Measurements from ENCODE around the gene LARGE1. TPM values are rescaled to one million over a fixed set of nuclear protein-coding genes. Genes with fewer than 3 reads are reported as not detected.

Gene LARGE1
- total and polyA plus RNA-seq, 2 of the 4 experiments (the other 2 are of a cell fraction), result 6.2 to 12.4 TPM

GRCh38 chr22:33962409-33962808 lies 42.1 kb upstream of the LARGE1 start:
- dilution Hi-C loops (cut with HindIII; ENCODE audit: low sequenced_read_pairs, unreplicated experiment) (no loop called here), intact Hi-C loops (cut with micrococcal nuclease) (no loop called here), in situ Hi-C loops (cut with MboI; ENCODE audit: low sequenced_read_pairs) (no loop called here)
- Histone ChIP-seq H3K27ac (ENCODE audit: insufficient read depth, low read length) (no peak overlapping the region), H2AK5ac (ENCODE audit: low read depth, low read length) (no peak overlapping the region), H3K4me3 (ENCODE audit: insufficient read depth, low read depth, low read length) (no peak overlapping the region), H3K4me2 (ENCODE audit: low read depth, low read length) (no peak overlapping the region), H3K36me3 (ENCODE audit: control insufficient read depth, insufficient read depth, low read length) (no peaks in the 10 kb centered on the region), H3K56ac (ENCODE audit: extremely low read depth, insufficient read depth, low read length) (no peak overlapping the region), H3K9me1 (ENCODE audit: insufficient read depth, low read length) (no peaks in the 10 kb centered on the region), H4K91ac (ENCODE audit: insufficient read depth, low read depth, low read length) (no peak overlapping the region), H2BK15ac (ENCODE audit: low read depth, low read length) (no peak overlapping the region), H3K18ac (ENCODE audit: low read depth, low read length) (no peak overlapping the region), H3K27me3 (ENCODE audit: control insufficient read depth, insufficient read depth, low read length) (no peaks in the 10 kb centered on the region), H3K4me1 (ENCODE audit: control insufficient read depth, insufficient read depth, low read length) (no peaks in the 10 kb centered on the region), H4K8ac (ENCODE audit: low read depth in 2 of 2, low read length in 2 of 2) (no peak overlapping the region), H4K5ac (ENCODE audit: low read depth, low read length) (no peak overlapping the region), H4K20me1 (ENCODE audit: insufficient read depth, low read length) (no peaks in the 10 kb centered on the region), H2BK20ac (ENCODE audit: low read depth, low read length) (no peak overlapping the region), H3K79me1 (ENCODE audit: low read depth in 1 of 2, low read length in 2 of 2) (no peaks in the 10 kb centered on the region), H2AK9ac (replicated peaks; ENCODE audit: low read depth, low read length, poor library complexity) (no peak overlapping the region), H3K4ac (ENCODE audit: low read depth, low read length) (no peak overlapping the region), H2BK5ac (ENCODE audit: low read depth, low read length, poor library complexity, severe bottlenecking) (no peak overlapping the region), H2AFZ (replicated peaks; ENCODE audit: low read length, poor library complexity) (no peak overlapping the region), H3K14ac (replicated peaks; ENCODE audit: low read depth, low read length) (no peak overlapping the region), H3K23ac (ENCODE audit: low read depth, low read length) (no peak overlapping the region), H2BK120ac (ENCODE audit: low read depth, low read length) (no peak overlapping the region), H3K9me3 (ENCODE audit: control insufficient read depth, insufficient read depth, low read length) (peaks cover 2% of the 10 kb centered on the region; the same call in 1 of the 2 replicates), H3K9ac (ENCODE audit: low read depth, low read length) (no peak overlapping the region)
- TF ChIP-seq MAZ (IDR thresholded peaks at IDR 0.05; ENCODE audit: borderline replicate concordance, low read depth, low read length) (no peak), NFE2L2 (IDR thresholded peaks at IDR 0.05; ENCODE audit: low read depth, low read length) (no peak), RAD21 (IDR thresholded peaks at IDR 0.05; ENCODE audit: low read length) (no peak), MXI1 (IDR thresholded peaks at IDR 0.05; ENCODE audit: borderline replicate concordance, low read depth, low read length) (no peak), FOS (IDR thresholded peaks at IDR 0.05; ENCODE audit: low read depth, low read length) (no peak), ELK1 (IDR thresholded peaks at IDR 0.05; ENCODE audit: borderline replicate concordance, low read depth, low read length) (no peak), BHLHE40 (IDR thresholded peaks at IDR 0.05; ENCODE audit: low read depth, low read length) (no peak), POLR2A (IDR thresholded peaks at IDR 0.05; ENCODE audit: low read depth, low read length) (no peak), SMC3 (IDR thresholded peaks at IDR 0.05; ENCODE audit: low read depth, low read length) (no peak)
- TF ChIP-seq, protein P1, sequence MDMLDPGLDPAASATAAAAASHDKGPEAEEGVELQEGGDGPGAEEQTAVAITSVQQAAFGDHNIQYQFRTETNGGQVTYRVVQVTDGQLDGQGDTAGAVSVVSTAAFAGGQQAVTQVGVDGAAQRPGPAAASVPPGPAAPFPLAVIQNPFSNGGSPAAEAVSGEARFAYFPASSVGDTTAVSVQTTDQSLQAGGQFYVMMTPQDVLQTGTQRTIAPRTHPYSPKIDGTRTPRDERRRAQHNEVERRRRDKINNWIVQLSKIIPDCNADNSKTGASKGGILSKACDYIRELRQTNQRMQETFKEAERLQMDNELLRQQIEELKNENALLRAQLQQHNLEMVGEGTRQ (IDR thresholded peaks at IDR 0.05; ENCODE audit: low read depth, low read length), result no peak
- BruUV-seq (replicated peaks), result no TSS peak
- 80% methylated on average over 1 of the region's 7 CpGs; no CpG with 5 or more reads in 1 of the 2 experiments for WGBS, 2 experiments (ENCODE audit: extremely low coverage in 2 of 2, insufficient read length in 1 of 2)
- ATAC-seq (ENCODE audit: low read depth), result no peak
- CTCF ChIA-PET, result no interaction called here
- POLR2A ChIA-PET (ENCODE audit: unreplicated experiment), result no interaction called here
- DNase-seq, result no peak

Data from IMR-90 (cell line).